ENCODE results near the gene MCRS1. TPM values are rescaled to one million over a fixed set of nuclear protein-coding genes. Genes with fewer than 3 reads are reported as not detected.

Gene MCRS1
- 61.8 to 68.8 TPM (median 64.9 TPM) in 5 replicates for total RNA-seq (2022; extraction: Qiagen RNA extraction)

DNA sequence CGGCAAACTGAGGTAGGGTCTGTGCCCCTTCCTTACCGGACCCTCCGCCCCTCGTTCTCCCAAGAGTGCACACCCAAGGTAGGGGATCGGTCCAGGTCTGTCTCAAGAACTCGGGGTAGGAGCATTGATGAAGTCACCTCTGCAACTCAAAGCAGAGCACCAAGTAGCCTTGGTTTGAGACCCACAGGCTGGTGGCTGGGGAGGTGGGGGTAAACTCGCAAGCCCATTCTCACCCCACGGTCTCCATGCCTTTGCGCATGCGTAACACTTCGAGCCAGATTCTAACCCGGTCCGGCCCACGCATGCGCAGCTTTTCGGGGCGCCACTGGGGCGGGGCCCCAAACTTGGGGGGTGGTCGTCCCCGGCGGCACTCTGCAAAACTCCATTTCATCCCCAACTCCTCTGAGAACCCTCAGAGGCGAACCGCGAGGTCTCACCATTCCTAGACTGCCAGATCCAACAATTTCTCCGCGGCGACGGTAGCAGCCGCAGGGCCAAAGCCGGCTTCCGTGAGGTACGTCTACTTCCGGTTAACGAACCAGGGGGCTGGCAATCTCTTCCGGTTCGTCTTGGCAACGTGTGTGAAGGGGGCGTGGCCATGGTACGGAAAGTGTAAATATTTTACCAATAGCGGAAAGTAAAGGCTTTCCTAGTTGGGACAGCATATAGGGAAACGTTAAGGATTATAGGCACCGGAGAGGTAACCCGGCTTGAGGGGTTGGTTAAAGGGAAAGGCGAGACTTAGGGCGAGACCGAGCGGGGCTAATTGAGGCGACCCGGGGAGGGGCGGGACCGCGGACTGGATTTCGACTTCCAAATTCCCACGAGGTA, at the start of gene MCRS1:
TSS of gene MCRS1 (minus strand) at position 532 of the 831 bp plus-strand sequence. CDS start 1,411 bp downstream, outside the sequence.

DNA sequence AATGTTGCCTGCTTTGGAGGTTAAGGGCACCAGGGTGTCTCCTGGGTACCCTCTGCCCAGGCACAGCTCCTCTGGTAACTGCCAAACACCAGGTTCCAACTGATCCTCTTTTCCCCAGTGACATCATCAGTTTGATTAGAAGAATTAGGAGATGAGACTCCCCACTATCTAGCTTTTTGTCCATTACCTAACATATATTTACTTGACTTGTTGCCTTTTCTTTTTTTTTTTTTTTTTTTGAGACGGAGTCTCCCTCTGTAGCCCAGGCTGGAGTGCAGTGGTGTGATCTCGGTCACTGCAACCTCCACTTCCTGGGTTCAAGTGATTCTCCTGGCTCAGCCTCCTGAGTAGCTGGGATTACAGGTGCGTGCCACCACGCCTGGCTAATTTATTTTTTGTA, 37.6 kb upstream of the MCRS1 start, which contains the start of gene FAM186B:
TSS of gene FAM186B (minus strand) at position 101 of the 400 bp plus-strand sequence. CDS start 162 bp downstream, outside the sequence.

DNA sequence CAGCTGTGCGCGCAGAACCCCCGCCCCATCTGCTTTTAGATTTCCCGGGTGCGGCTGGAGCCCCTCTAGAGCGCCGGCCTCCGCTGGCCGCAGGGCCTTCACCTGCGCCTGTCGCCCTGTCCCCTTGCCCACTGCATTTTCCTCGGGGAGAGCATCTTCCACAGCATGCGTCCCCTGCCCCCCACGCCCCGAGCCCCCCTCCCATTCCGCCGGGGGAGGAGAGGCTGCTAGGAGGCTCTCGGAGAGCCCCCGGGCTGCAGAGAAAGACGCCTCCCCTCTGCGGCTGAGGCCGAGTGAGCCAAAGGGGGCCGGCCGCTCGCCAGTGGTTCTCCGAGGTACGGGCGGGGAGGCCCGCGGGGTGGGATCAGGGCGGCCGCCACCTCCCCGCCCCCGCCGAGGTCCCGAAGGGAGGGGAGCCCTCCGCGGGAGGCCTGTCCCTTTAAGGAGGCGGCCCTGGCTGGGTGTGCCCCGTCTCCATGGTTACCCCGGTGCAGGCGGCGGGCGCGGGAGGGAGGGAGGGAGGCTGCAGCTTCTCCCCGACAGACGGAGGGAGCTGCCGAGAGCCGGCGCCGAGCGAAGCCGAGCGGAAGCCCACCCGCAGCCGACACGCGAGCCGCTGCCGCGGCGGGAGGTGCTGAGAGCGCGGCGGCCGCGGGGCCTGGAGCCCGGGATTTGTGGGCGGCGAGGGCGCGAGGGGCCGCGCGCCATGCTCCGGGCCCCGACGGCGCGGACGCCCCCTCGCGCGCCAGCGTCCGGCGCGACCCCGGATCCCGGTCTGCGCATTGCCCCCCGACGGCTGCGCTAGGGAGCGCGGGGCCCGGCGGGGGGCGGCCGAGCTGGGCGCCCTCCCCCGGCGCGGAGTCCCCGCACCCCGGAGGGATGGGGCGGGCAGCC, 29.2 kb downstream of the MCRS1 start, which contains the start of gene KCNH3:
TSS of gene KCNH3 (plus strand) at position 521 of the 894 bp plus-strand sequence. CDS start 387 bp downstream, outside the sequence.

Other genes starting within 250 kb of the MCRS1 start
- gene TROAP, start 244.9 kb downstream of the MCRS1 start, total RNA-seq (2022; extraction: Qiagen RNA extraction), result 77.8 to 88.1 TPM (median 86.0 TPM) in 5 replicates
- 5.9 to 8.0 TPM (median 6.9 TPM) in 5 replicates for gene C1QL4, start 231.0 kb downstream of the MCRS1 start, total RNA-seq (2022; extraction: Qiagen RNA extraction)
- 20.3 to 22.4 TPM (median 21.4 TPM) in 5 replicates for gene DNAJC22, start 221.3 kb downstream of the MCRS1 start, total RNA-seq (2022; extraction: Qiagen RNA extraction)
- gene SPATS2, start 200.7 kb downstream of the MCRS1 start, total RNA-seq (2022; extraction: Qiagen RNA extraction), result 27.3 to 35.1 TPM (median 32.6 TPM) in 5 replicates
- gene KCNH3, start 29.1 kb downstream of the MCRS1 start, total RNA-seq (2022; extraction: Qiagen RNA extraction), result 1.5 to 2.6 TPM (median 2.2 TPM) in 5 replicates
- gene FAM186B, start 37.5 kb upstream of the MCRS1 start, total RNA-seq (2022; extraction: Qiagen RNA extraction), result 0.08 to 0.24 TPM (median 0.11 TPM) in 5 replicates
- 5.5 to 7.5 TPM (median 6.4 TPM) in 5 replicates for gene PRPF40B, start 55.4 kb upstream of the MCRS1 start, total RNA-seq (2022; extraction: Qiagen RNA extraction)
- gene FMNL3, start 139.3 kb upstream of the MCRS1 start, total RNA-seq (2022; extraction: Qiagen RNA extraction), result 1.3 to 2.4 TPM (median 1.9 TPM) in 5 replicates
- gene TMBIM6, start 173.4 kb upstream of the MCRS1 start, total RNA-seq (2022; extraction: Qiagen RNA extraction), result 440 to 491 TPM (median 480 TPM) in 5 replicates